ENCODE measurements around the gene ZNRF1.

- no peak for TF ChIP-seq POLR2A (IDR thresholded peaks at IDR 0.05)
- TF ChIP-seq CTCF (IDR thresholded peaks at IDR 0.05) = no peak
These were observed 81.6 kb downstream of the ZNRF1 start for GRCh38 chr16:75080205-75081029.

All from suprapubic skin (tissue), 3 donors.